ENCODE results near the gene PLA2G6.

The PLA2G6 gene

DNA sequence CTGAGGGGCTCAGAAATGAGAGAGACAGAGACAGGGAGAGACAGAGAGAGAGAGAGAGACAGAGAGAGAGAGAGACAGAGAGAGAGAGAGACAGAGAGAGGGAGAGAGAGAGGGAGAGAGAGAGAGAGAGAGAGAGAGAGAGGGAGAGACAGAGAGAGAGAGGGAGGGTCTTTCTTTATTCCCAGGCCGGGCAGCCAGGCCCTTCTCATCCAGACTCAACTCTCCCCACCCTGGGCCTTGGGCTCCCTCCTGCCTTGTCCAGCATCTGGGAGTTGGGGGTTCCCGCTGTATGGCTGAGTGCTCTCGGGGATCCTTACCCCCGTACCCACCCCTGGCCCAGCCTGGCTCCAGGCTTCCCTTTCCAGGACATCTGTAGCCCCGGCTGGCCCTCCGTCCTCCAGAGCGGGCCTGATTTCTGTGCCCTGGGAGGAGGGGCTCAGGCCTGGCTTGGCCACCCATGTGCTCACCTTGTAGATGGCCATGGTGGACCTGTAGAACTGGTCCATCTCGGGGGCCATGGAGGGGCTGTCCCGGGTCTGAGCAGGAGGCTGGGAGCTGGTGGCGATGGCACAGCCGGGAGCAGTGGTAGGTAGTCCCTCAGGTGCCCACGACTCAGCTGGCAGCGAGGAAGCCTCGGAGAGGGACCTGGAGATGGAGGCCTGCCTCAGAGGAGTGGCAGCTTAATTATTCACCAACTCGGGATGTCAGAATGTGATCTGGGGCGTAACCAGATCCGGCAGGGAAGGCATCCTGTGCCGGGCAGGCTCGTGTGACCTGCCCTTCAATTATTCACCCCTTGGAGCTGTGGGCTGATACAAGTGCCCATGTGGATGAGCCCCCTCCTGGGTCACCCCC, 71.4 kb downstream of the PLA2G6 start, which contains the start of gene BAIAP2L2:
Gene BAIAP2L2 (minus strand): TSS at position 677 of the 855 bp plus-strand sequence. CDS start 159 bp downstream, at position 518.
- TF ChIP-seq, protein P1, sequence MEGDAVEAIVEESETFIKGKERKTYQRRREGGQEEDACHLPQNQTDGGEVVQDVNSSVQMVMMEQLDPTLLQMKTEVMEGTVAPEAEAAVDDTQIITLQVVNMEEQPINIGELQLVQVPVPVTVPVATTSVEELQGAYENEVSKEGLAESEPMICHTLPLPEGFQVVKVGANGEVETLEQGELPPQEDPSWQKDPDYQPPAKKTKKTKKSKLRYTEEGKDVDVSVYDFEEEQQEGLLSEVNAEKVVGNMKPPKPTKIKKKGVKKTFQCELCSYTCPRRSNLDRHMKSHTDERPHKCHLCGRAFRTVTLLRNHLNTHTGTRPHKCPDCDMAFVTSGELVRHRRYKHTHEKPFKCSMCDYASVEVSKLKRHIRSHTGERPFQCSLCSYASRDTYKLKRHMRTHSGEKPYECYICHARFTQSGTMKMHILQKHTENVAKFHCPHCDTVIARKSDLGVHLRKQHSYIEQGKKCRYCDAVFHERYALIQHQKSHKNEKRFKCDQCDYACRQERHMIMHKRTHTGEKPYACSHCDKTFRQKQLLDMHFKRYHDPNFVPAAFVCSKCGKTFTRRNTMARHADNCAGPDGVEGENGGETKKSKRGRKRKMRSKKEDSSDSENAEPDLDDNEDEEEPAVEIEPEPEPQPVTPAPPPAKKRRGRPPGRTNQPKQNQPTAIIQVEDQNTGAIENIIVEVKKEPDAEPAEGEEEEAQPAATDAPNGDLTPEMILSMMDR (IDR thresholded peaks at IDR 0.05; ENCODE audit: low read depth, low read length, missing control alignments), result no peak
- no peak for DNase-seq (ENCODE audit: extremely low read depth, low read depth)
- no peak within 1 kb of the TSS for H3K4me3 ChIP-seq (replicated peaks; ENCODE audit: low read depth, low read length)

GRCh38 chr22:38109371-38110001, 72.1 kb downstream of the PLA2G6 start:
- H3K4me3 ChIP-seq (replicated peaks; ENCODE audit: low read depth, low read length), result no peak overlapping the region
- no peak for DNase-seq (ENCODE audit: extremely low read depth, low read depth)
- TF ChIP-seq, protein P1 (IDR thresholded peaks at IDR 0.05; ENCODE audit: low read depth, low read length, missing control alignments), result no peak

- DNase-seq (ENCODE audit: extremely low read depth, low read depth), result no peak
- TF ChIP-seq, protein P1 (IDR thresholded peaks at IDR 0.05; ENCODE audit: low read depth, low read length, missing control alignments), result no peak
Measured at GRCh38 chr22:38108561-38109319, 72.9 kb downstream of the PLA2G6 start.

GRCh38 chr22:38107692-38108515, 73.7 kb downstream of the PLA2G6 start:
- no peak overlapping the region for H3K4me3 ChIP-seq (replicated peaks; ENCODE audit: low read depth, low read length)
- peak; percentile 63 for DNase-seq (ENCODE audit: extremely low read depth, low read depth)
- TF ChIP-seq, protein P1 (IDR thresholded peaks at IDR 0.05; ENCODE audit: low read depth, low read length, missing control alignments), result no peak

More at GRCh38 chr22:38108561-38109319, 72.9 kb downstream of the PLA2G6 start:
- H3K4me3 ChIP-seq (replicated peaks; ENCODE audit: low read depth, low read length), result no peak overlapping the region

DNA sequence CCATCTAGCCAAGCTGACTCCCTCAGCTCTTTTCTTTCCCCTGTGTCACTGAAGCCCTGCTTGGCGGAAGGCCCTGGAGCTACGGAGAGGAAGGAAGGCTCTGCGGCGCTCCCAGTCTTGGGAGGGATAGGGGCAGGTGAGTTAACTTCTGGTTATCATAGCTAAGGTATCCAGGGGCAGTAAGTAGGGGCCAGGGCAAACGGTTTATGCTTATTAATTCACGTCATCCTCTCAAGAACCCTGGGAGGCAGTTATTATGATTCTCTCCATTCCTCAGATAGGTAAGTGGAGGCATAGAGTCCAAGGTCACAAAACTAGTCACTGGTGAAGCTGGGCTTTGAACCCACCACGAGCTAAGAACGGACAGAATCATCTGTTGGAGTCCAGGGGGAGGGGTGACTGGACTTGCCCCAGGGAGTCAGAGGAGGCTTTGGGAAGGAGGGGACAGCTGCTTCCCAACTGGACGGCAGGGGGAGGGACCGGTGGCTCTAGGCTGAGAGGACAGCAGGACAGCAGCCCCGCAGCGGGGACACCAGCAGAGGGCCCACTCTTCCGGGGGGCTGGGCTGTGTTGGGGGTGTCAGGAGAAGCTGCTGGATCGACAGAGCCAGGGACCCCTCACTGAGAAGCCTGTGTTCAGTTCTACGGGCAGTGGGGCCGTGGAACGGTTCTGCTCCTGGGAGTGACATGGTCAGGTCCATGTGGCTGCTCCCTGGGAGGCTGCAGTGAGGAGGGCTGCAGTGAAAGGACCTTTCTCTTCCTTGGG, 74.6 kb downstream of the PLA2G6 start:
- no peak for DNase-seq (ENCODE audit: extremely low read depth, low read depth)
- TF ChIP-seq, protein P1 (IDR thresholded peaks at IDR 0.05; ENCODE audit: low read depth, low read length, missing control alignments), result no peak
- H3K4me3 ChIP-seq (replicated peaks; ENCODE audit: low read depth, low read length), result no peak overlapping the region
